DMS153 (cell line): ENCODE data around the gene MED13L.

ENCODE experiments used
- DNase-seq: peaks from one replicate; lab custom pipeline; 2025; lab: John Stamatoyannopoulos, UW

MED13L gene

GRCh38 chr12:116276652-116277466 is 634 bp downstream of the MED13L start:
- DNase-seq: peak; percentile 45

- no peak for DNase-seq
Measured at GRCh38 chr12:116274551-116275375, 2.7 kb downstream of the MED13L start.

GRCh38 chr12:116273813-116274550 is 3.5 kb downstream of the MED13L start:
- no peak for DNase-seq

- no peak for DNase-seq
Measured at GRCh38 chr12:116267948-116268347, 9.5 kb downstream of the MED13L start.

GRCh38 chr12:116266631-116267349 is 10.7 kb downstream of the MED13L start:
- no peak for DNase-seq

GRCh38 chr12:116266168-116266601 is 11.3 kb downstream of the MED13L start:
- no peak for DNase-seq

GRCh38 chr12:116265351-116266147 is 11.9 kb downstream of the MED13L start:
- no peak for DNase-seq

- no peak for DNase-seq
Measured at GRCh38 chr12:116264525-116265070, 12.9 kb downstream of the MED13L start.

- no peak for DNase-seq
Measured at GRCh38 chr12:116263844-116264243, 13.6 kb downstream of the MED13L start.

GRCh38 chr12:116263431-116263830 is 14.1 kb downstream of the MED13L start:
- no peak for DNase-seq

GRCh38 chr12:116262741-116263140 is 14.8 kb downstream of the MED13L start:
- DNase-seq: no peak

GRCh38 chr12:116261525-116262100 is 15.9 kb downstream of the MED13L start:
- no peak for DNase-seq

- no peak for DNase-seq
Measured at GRCh38 chr12:116259800-116260577, 17.5 kb downstream of the MED13L start.

- DNase-seq: no peak
Measured at GRCh38 chr12:116257826-116258225, 19.7 kb downstream of the MED13L start.

GRCh38 chr12:116257215-116257614 is 20.3 kb downstream of the MED13L start:
- DNase-seq: peak; percentile 17

GRCh38 chr12:116249938-116250337 is 27.6 kb downstream of the MED13L start:
- no peak for DNase-seq

- no peak for DNase-seq
Measured at GRCh38 chr12:116248930-116249329, 28.6 kb downstream of the MED13L start.

- no peak for DNase-seq
Measured at GRCh38 chr12:116248433-116248832, 29.1 kb downstream of the MED13L start.

- no peak for DNase-seq
Measured at GRCh38 chr12:116247377-116247776, 30.1 kb downstream of the MED13L start.
